Cardiac septum (tissue), 1 donor: Measurements from ENCODE around the gene VGLL3. TPM values are rescaled to one million over a fixed set of nuclear protein-coding genes. Genes with fewer than 3 reads are reported as not detected.
"Not testable (repeated sequence)": the region's sequence is repeated elsewhere in the genome, so short reads cannot be mapped to it uniquely, and the experiment has no call there.

Experiments used
- DNase-seq: peaks from one replicate; pipeline ENCODE4 v3.0.0-alpha.2; 2020; ENCODE audit warnings: low spot score
- intact Hi-C: fragments of 100-400 bp; cut with DNase I; formaldehyde crosslinking; loops from one replicate; pipeline ENCODE4 v1.14.0; 2022
- long read RNA-seq: library from polyadenylated mRNA; unstranded; transcript quantifications from one replicate; pipeline ENCODE4 v2.0.0, GENCODE V29; 2021
- total RNA-seq: library from RNA; stranded (reverse); fragmentation: NEBNext Ultra II Directional; extraction: Animal tissue kit (Norgen Biotek cat#: 25700); gene quantifications from one replicate; pipeline ENCODE4 v1.2.1, GENCODE V29; 2021
- donor health status: DM: no; HTN: no; CAD: no.

Gene VGLL3
- 5.2 TPM for total RNA-seq
- long read RNA-seq, full-length matches to known transcripts: 1 of 3 reads
- long read RNA-seq, partial matches to known transcripts: 0 of 3 reads
- long read RNA-seq, other reads (novel, unspliced or antisense): 2 of 3 reads

DNA sequence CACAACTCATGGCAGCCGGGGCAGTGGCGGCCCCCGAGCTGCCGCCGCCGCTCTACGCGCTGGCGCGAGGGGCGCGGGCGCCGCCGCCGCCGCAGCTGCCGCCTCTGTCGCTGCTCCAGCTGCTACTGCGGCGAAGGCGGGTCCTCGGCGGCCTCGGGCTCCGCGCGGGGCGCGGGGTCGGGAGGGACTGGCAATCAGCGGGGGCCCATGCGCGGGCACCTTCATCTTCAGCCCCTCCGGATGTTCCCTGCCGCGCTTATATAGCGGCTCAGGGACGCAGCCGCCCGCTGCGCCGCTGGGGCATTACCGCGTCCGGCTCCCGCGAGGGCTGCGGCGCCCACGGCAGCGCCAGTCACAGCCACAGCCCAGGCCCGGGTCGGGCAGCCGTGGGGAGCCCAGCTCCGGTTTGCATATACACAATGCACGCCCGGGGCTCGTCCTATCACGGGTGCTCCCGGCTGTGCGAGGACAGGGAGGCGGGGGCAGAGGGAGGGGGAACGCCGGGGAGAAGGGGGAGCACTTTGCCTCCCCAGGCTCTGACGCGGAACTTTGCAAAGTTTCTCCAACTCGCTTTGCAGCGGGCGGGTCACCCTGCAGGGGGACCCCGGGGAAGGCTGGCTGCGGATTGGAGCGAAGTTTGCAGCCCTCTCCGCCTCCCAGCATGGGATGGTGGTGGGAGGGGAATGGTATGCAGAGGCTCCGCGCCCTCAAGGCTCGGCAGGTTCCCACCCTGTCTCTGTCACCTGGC is at the start of gene VGLL3:
VGLL3 (minus strand) TSS at position 416 of the 748 bp plus-strand sequence; CDS start at position 10, 406 bp downstream.
- DNase-seq: no peak
- intact Hi-C loops: loop anchor here (5.0 to 10.0 kb wide), 2 partner anchors 96 to 196 kb away; no protein-coding TSS in a partner anchor

DNA sequence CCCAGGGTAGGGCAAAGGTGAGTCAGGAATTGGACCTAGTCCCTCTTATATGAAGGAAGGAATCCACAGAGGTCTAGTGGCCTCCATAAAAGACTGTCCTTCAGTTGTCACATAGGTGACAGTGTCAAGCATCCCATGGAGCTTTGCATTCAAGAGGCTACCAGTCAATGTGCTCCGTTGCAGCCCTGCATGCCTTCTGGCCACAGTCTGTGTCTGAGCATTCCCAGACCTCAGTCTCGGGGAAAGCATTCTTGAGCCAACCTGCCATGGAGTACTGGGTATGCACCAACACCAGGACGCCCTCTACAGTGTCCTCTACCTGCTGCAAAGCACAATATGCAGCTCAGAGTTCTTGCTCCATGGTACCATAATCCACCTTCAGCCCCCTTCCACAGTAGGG is 46.7 kb upstream of the VGLL3 start:
- intact Hi-C loops: no loop called here
- DNase-seq: no peak

DNA sequence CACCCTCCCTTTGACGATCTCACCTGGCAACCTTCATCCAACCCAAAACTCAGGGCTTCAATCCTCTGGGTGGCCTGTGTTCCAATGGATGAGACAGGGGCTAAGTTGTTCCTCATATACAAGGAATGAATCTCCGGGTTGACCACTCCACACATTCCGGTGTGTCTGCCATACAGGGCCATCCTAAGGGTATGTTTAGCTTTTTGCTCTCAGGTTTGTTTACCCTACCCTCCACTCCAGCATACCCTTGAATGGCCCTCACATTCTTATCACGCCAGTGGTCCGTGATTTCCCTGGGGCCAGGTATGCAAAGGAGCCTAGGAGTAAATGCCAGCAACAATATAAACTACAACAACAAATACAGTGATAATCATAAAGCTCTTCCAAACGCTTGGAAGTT is 45.7 kb upstream of the VGLL3 start:
- intact Hi-C loops: no loop called here
- DNase-seq: no peak

GRCh38 chr3:87035339-87035738 is 44.4 kb upstream of the VGLL3 start:
- intact Hi-C loops: no loop called here
- no peak for DNase-seq

GRCh38 chr3:87033205-87033604 is 42.3 kb upstream of the VGLL3 start:
- intact Hi-C loops: no loop called here
- DNase-seq: no peak

DNA sequence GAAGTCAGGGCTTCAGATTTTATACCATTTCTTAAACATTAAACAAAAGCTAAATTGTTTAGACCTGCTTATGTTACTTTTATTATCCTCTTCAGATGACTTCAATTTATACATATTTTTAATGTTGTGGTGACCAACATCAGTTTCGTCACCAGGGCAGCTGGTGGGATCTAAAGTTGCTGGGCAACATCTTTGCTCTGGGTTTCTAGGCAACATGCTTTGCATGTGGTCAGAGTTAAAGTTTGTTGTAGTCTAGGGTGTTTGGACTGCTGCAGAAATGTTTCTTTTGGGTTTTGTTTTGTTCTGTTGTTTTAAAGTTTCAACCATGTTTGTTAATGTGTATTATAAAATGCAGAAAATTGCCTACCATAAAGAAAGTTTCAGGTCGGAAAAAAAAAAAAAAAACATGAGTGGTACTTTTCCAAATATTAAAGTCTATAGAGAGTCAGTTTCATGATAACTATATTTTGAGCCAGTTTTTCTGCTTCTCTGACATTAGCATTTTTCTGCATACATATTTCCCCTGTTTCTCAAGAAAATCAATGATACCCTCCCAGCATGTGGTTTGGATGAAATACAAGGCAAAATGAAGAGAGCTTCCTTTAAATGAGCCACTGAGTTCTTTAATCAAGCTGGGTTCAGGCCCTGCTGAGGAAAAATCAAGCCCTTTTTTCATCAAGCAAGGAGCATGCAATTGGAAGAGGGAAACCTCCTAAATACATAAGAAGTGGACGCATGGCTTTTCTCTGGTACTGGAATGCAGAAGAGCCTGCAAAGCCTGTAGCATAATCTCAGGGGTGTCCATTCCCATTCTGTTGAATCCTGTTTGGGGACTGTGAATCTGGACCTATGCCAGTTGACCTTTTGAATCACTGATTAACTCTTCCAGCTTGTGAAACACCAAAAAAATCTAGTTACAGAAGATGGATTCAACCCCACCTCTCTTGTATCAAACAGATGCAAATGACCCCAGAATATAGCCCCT is 35.0 kb upstream of the VGLL3 start:
- intact Hi-C loops: no loop called here

DNA sequence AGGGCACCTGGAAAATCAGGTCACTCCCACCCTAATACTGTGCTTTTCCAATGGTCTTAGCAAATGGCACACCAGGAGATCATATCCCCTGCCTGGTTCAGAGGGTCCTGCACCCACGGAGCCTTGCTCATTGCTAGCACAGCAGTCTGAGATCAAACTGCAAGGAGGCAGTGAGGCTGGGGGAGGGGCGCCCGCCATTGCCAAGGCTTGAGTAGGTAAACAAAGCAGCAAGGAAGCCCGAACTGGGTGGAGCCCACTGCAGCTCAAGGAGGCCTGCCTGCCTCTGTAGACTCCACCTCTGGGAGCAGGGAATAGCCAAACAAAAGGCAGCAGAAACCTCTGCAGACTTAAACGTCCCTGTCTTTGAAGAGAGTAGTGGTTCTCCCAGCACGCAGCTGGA is 26.4 kb upstream of the VGLL3 start:
- DNase-seq, intact Hi-C loops: not testable (repeated sequence)

More for the DNA sequence above, 35.0 kb upstream of the VGLL3 start:
- no peak for DNase-seq

DNA sequence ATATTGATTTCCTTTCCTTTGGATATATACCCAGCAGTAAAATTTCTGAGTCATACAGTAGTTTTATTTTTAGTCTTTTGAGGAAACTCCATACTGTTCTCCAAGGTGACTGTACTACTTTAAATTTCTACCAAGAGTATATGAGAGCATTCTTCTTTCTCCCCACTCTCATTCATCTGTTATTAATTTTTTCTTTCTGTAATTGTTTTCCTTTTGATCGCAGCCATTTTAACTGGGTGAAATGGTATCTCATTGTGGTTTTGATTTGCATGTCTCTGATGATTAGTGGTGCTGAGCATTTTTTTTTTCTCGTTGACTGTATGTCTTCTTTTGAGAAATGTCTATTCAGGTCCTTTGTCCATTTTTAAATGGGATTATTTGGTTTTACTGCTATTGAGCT is 18.3 kb upstream of the VGLL3 start:
- intact Hi-C loops: no loop called here
- no peak for DNase-seq

- no peak for DNase-seq
- intact Hi-C loops: no loop called here
Measured at GRCh38 chr3:87006844-87007439, 16.0 kb upstream of the VGLL3 start.

- intact Hi-C loops: no loop called here
- no peak for DNase-seq
Measured at GRCh38 chr3:87004883-87005282, 13.9 kb upstream of the VGLL3 start.

- DNase-seq: no peak
- intact Hi-C loops: no loop called here
Measured at GRCh38 chr3:87002346-87002745, 11.4 kb upstream of the VGLL3 start.

- intact Hi-C loops: no loop called here
- DNase-seq: no peak
Measured at GRCh38 chr3:87001473-87002098, 10.6 kb upstream of the VGLL3 start.

DNA sequence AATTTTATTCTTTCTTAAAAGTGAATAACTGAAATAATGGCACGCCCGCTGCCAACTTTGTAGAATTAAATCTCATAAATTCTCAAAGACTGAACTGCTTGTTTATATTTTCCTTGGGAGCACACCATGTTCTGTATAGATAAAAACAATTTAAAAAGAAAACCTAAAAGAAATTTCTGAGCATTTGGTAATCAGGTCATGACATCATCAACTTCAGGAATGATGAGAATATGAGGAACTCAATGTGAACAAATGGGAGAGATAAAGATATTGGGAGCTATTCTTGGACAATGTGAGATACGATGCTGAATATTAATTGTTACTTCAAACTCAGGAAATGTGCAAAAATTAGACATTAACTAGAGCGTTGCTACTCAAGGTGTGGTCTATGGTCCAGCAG is 10.0 kb upstream of the VGLL3 start:
- no peak for DNase-seq
- intact Hi-C loops: no loop called here

- intact Hi-C loops: loop anchor here (10.0 kb wide), 1 partner anchor 204 kb away; no protein-coding TSS in a partner anchor
Measured at GRCh38 chr3:86998569-86998968, 7.6 kb upstream of the VGLL3 start.

DNA sequence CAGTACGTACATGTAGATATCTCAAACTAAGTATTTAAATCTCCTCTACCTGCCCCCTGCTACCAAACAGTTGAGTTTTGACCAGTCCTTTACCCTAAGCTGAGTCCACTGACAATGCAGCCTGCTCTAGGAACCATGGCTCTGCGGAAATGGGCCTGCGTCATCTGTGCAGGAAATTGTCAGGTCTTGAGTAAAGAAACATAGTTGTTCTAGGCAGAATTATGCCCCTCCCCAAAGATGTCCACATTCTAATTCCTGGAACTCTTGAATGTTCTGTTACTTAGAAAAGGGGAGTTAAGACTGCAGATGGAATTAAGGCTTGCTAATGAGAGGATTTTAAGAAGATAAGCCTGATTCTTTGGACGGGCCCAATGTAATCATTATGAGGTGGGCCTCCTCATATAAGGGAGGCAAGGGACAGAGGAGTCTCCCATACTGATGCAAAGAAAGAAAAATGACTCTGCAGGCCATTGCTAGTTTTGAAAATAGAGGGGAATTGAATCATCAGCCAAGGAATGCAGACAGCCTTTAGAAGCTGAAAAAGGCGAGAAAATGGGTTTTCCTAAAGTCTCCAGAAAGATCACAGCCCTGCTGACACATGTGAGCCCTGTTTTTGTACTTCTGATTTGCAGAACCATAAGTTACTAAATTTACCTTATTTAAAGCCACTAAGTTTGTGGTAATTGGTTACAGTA is 5.5 kb upstream of the VGLL3 start:
- DNase-seq: no peak
- intact Hi-C loops: loop anchor here (10.0 kb wide), 1 partner anchor 202 kb away; no protein-coding TSS in a partner anchor

More at GRCh38 chr3:86998569-86998968, 7.6 kb upstream of the VGLL3 start:
- DNase-seq: no peak

- intact Hi-C loops: loop anchor here (10.0 kb wide), 1 partner anchor 201 kb away; no protein-coding TSS in a partner anchor
- no peak for DNase-seq
Measured at GRCh38 chr3:86995537-86995936, 4.6 kb upstream of the VGLL3 start.

DNA sequence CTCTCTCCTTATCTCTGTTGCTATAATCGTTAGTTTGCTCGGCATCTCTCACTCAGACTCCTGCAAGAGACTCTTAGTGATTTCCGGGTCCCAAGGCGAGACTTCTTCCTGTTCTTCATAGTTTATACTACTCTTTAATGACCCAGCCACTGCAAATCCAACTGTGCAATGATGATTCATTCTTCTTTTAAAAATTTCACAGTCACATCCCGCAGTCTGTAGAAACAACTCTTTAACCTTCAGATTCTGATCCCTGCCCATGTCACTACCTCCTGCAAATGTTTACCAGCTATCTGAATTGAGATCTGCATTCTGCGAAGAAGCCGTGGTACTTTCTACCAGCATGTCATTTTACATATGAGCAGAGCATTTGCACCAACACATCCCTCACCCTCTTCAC is 2.8 kb upstream of the VGLL3 start:
- DNase-seq: no peak
- intact Hi-C loops: loop anchor here (5.0 to 10.0 kb wide), 2 partner anchors 94 to 199 kb away; no protein-coding TSS in a partner anchor

DNA sequence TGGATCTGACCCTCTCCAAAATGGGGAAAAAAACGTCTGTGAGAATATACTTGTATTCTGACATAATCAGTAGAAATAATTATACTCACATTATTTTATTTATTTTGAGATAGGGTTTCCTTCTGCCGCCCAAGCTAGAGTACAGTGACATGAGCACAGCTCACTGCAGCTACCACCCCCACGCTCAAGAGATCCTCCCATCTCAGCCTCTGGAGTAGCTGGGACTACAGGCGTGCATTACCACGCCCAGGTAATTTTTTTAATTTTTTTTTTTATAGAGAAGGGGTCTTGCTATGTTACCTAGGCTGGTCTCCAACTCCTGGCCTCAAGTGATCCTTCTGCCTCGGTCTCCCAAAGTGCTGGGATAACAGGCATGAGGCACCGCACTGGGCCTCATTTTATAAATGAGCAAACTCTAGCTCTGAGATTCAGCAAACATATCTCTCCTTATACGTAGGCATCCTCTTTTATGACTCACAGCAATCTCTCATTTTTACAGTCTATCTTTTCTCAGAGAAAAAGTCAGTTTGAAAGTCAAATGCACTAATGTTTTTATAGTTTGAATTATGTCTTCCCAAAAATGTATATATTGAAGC is 989 bp upstream of the VGLL3 start:
- DNase-seq: no peak
- intact Hi-C loops: loop anchor here (5.0 to 10.0 kb wide), 2 partner anchors 95 to 197 kb away; no protein-coding TSS in a partner anchor
